ENCODE measurements around the gene AGO3. TPM values are rescaled to one million over a fixed set of nuclear protein-coding genes. Genes with fewer than 3 reads are reported as not detected.

AGO3 gene
- total and polyA plus RNA-seq, 2 of the 13 experiments (the other 11 are each of a cell fraction or from before 2014, with no cell fraction given), result 21.2 to 27.1 TPM

DNA sequence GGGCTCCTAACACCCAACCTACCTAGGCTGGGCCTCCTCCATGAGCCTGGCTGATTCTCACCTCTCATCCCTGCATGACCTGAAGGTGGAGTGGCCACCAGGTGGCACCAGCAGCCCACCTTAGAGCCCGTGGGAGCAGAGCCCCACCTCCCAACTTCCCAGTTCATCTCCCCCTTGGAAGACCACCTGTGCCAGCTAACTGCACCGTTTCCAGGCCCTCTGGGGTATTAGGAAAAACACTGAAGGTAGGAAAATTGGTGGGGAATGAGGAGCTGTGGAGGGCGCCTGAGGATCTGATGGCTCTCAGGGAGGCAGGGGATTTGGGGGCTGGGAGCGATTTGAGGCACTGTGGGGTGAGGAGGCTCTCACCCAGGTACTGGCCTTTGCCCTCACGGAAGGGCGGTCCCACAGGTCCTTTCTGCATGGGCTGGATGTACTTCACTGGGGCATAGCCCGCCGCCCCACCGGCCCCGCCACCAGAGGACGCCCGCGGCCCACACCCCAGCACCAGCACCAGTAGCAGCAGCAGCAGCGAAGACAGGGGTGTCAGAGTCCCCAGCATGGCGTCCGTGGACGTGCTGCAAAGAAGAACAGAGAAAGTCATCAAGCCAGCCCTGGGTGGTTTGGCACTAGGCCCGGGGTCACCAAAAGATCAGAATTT lies 168.9 kb downstream of the AGO3 start (continued):
- 0 out of 2 replicates have a peak, but pooled peaks have one; percentile 49 for TF ChIP-seq THAP9 (CRISPR knock-in tag; IDR thresholded peaks at IDR 0.05; ENCODE audit: borderline replicate concordance)
- TF ChIP-seq CBFB (CRISPR knock-in tag; IDR thresholded peaks at IDR 0.05), result no peak
- peak; percentile 53; the same call in 1 of the 2 replicates for TF ChIP-seq REPIN1 (CRISPR knock-in tag; IDR thresholded peaks at IDR 0.05; ENCODE audit: borderline replicate concordance, low read depth)
- peak; percentile 93 for TF ChIP-seq RAD21 (CRISPR knock-in tag; IDR thresholded peaks at IDR 0.05)
- peak; percentile 45; the same call in 1 of the 2 replicates for TF ChIP-seq ZNF614 (CRISPR knock-in tag; IDR thresholded peaks at IDR 0.05; ENCODE audit: borderline replicate concordance)
- TF ChIP-seq IKZF4 (CRISPR knock-in tag; IDR thresholded peaks at IDR 0.05; ENCODE audit: borderline replicate concordance, low read depth, not compliant biosample characterization), result peak; percentile 18
- TF ChIP-seq GMEB1 (CRISPR knock-in tag; IDR thresholded peaks at IDR 0.05; ENCODE audit: borderline replicate concordance), result 0 out of 2 replicates have a peak, but pooled peaks have one; percentile 22
- no peak; the same call in 1 of the 2 replicates for TF ChIP-seq POGK (CRISPR knock-in tag; conservative IDR thresholded peaks at IDR 0.05)
- 0 out of 2 replicates have a peak, but pooled peaks have one; percentile 31 for TF ChIP-seq ZNF501 (CRISPR knock-in tag; IDR thresholded peaks at IDR 0.05)
- TF ChIP-seq, protein P1, sequence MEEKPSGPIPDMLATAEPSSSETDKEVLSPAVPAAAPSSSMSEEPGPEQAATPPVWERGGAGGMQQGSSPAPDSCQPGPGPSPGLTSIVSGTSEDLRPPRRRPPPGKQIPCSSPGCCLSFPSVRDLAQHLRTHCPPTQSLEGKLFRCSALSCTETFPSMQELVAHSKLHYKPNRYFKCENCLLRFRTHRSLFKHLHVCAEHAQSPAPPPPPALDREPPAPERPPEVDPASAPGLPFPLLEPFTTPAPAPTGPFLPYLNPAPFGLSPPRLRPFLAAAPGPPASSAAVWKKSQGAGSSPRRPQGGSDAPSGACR (CRISPR knock-in tag; IDR thresholded peaks at IDR 0.05), result no peak
- no peak for TF ChIP-seq MAFG (CRISPR knock-in tag; IDR thresholded peaks at IDR 0.05)
- TF ChIP-seq ZNF597 (CRISPR knock-in tag; IDR thresholded peaks at IDR 0.05), result no peak
- TF ChIP-seq TARDBP (CRISPR knock-in tag; IDR thresholded peaks at IDR 0.05), result 0 out of 2 replicates have a peak, but pooled peaks have one; percentile 42
- peak; percentile 39; the same call in 1 of the 2 replicates for TF ChIP-seq SALL1 (CRISPR knock-in tag; IDR thresholded peaks at IDR 0.05)
- no peak for TF ChIP-seq RARA (CRISPR knock-in tag; IDR thresholded peaks at IDR 0.05)
- TF ChIP-seq JDP2 (CRISPR knock-in tag; IDR thresholded peaks at IDR 0.05; ENCODE audit: borderline replicate concordance), result no peak
- no peak for TF ChIP-seq ERF (CRISPR knock-in tag; IDR thresholded peaks at IDR 0.05)
- no peak for TF ChIP-seq KLF15 (CRISPR knock-in tag; IDR thresholded peaks at IDR 0.05; ENCODE audit: borderline replicate concordance)
- 0 out of 2 replicates have a peak, but pooled peaks have one; percentile 18 for TF ChIP-seq MED1 (CRISPR knock-in tag; IDR thresholded peaks at IDR 0.05)
- peak; percentile 73 for TF ChIP-seq ZFX (CRISPR knock-in tag; IDR thresholded peaks at IDR 0.05; ENCODE audit: low read depth)
- TF ChIP-seq KDM3A (CRISPR knock-in tag; IDR thresholded peaks at IDR 0.05; ENCODE audit: low read depth), result 0 out of 2 replicates have a peak, but pooled peaks have one; percentile 44
